HCT116 (cell line): Measurements from ENCODE around the gene GAK. TPM values are rescaled to one million over a fixed set of nuclear protein-coding genes. Genes with fewer than 3 reads are reported as not detected.

ENCODE experiments used
- ATAC-seq: fragments of 200-7000 bp; cut with Tn5 transposase; 2 replicates; pipeline ENCODE4 v1.9.1; 2020; ENCODE audit warnings: mild to moderate bottlenecking, moderate library complexity
- BruUV-seq: library from RNA; stranded (reverse); fragments of 400-500 nt; replicated peaks from 2 replicates; lab custom pipeline; 2021; lab: Mats Ljungman, UMichigan
- CTCF ChIA-PET: fragments of 300-600 bp; sonication (Branson Sonifier 250); formaldehyde crosslinking; loops from one replicate; lab custom pipeline; 2021; ENCODE audit warnings: antibody characterized with exemption; lab: Charles Lee
- POLR2A ChIA-PET: fragments of 300-600, 350-600 bp; sonication (Branson Sonifier 250); formaldehyde crosslinking; loops from one replicate; lab custom pipeline; 2021; ENCODE audit warnings: antibody characterized with exemption; lab: Charles Lee
- RAD21 ChIA-PET, 2 experiments: fragments of 300-600 bp; sonication (Branson Sonifier 250); formaldehyde crosslinking; loops; one replicate each; lab custom pipeline; 2023; ENCODE audit warnings: low total read pairs in 2 of 2; ENCODE audit not compliant: uncharacterized antibody in 2 of 2, unreplicated experiment in 2 of 2, low non-redundant PET in 1 of 2; lab: Charles Lee
- DNase-seq: peaks from one replicate; pipeline ENCODE4 v3.0.0-alpha.2; 2010; ENCODE audit warnings: low read depth, low spot score
- H2AFZ ChIP-seq: fragments of 200-600 bp; shearing (Covaris generic), sonication (generic); 2 replicates; pipeline ENCODE4 v1.6.1; 2017; ENCODE audit warnings: low read depth, mixed run types, mixed read lengths, antibody characterized with exemption, low read length; ENCODE audit not compliant: poor library complexity, severe bottlenecking
- H3K27ac ChIP-seq: 2 replicates; pipeline ENCODE4 v1.5.1; 2012; ENCODE audit warnings: low read depth, low read length
- H3K27me3 ChIP-seq: fragments of 200-600 bp; sonication (generic); 2 replicates; pipeline ENCODE4 v1.6.1; 2016; ENCODE audit warnings: mixed run types, low read length, mixed read lengths; ENCODE audit not compliant: insufficient read depth
- H3K36me3 ChIP-seq, 2 experiments: fragments of 200-500 bp in 1 of 2; fragments of 200-600 bp in 1 of 2; sonication (Bioruptor generic) in 1 of 2; sonication (generic) in 1 of 2; 2 replicates each; pipeline versions ENCODE4 v1.5.1 to v1.6.1; 2014 to 2016; ENCODE audit warnings: low read length in 2 of 2, inconsistent platforms in 1 of 2, mixed read lengths in 1 of 2, mixed run types in 1 of 2; ENCODE audit not compliant: insufficient read depth in 2 of 2, control insufficient read depth in 1 of 2
- H3K4me1 ChIP-seq, 2 experiments: fragments of 200-600 bp in 1 of 2; sonication (generic) in 1 of 2; 2 replicates each; pipeline versions ENCODE4 v1.5.1 to v1.6.1; 2012 to 2017; ENCODE audit warnings: low read length in 2 of 2, inconsistent platforms in 1 of 2, mild to moderate bottlenecking in 1 of 2, mixed read lengths in 1 of 2, mixed run types in 1 of 2, moderate library complexity in 1 of 2; ENCODE audit not compliant: insufficient read depth in 2 of 2, control insufficient read depth in 1 of 2
- H3K4me2 ChIP-seq: fragments of 200-600 bp; sonication (generic); 2 replicates; pipeline ENCODE4 v1.6.1; 2017; ENCODE audit warnings: mixed run types, low read length, mixed read lengths
- H3K4me3 ChIP-seq, 2 experiments: fragments of 200-600 bp in 1 of 2; sonication (generic) in 1 of 2; replicated peaks in 1 of 2; 2 replicates each; pipeline ENCODE4 v1.5.1; 2011 to 2016; ENCODE audit warnings: low read length in 2 of 2, control low read depth in 1 of 2, low read depth in 1 of 2, mild to moderate bottlenecking in 1 of 2, mixed read lengths in 1 of 2, mixed run types in 1 of 2
- H3K79me2 ChIP-seq: fragments of 200-600 bp; sonication (generic); 2 replicates; pipeline ENCODE4 v1.6.1; 2017; ENCODE audit warnings: mild to moderate bottlenecking, mixed run types, low read length, moderate library complexity, mixed read lengths; ENCODE audit not compliant: insufficient read depth
- H3K9ac ChIP-seq: fragments of 200-600 bp; sonication (generic); 2 replicates; pipeline ENCODE4 v1.6.1; 2016; ENCODE audit warnings: low read length, mixed read lengths
- H3K9me2 ChIP-seq: fragments of 200-600 bp; sonication (generic), shearing (Covaris generic); 2 replicates; pipeline ENCODE4 v1.6.1; 2017; ENCODE audit warnings: mixed run types, mild to moderate bottlenecking, moderate library complexity; ENCODE audit not compliant: insufficient read depth
- H3K9me3 ChIP-seq, 2 experiments: fragments of 200-500 bp in 1 of 2; fragments of 200-600 bp in 1 of 2; sonication (Bioruptor generic) in 1 of 2; sonication (generic) in 1 of 2; 2 replicates each; pipeline ENCODE4 v1.6.1; 2014 to 2017; ENCODE audit warnings: low read length in 2 of 2, mixed read lengths in 2 of 2, inconsistent platforms in 1 of 2, low read depth in 1 of 2, mild to moderate bottlenecking in 1 of 2, mixed run types in 1 of 2, moderate library complexity in 1 of 2; ENCODE audit not compliant: control insufficient read depth in 1 of 2, insufficient read depth in 1 of 2
- H4K20me1 ChIP-seq: fragments of 200-600 bp; sonication (generic), shearing (Covaris generic); 2 replicates; pipeline ENCODE4 v1.6.1; 2017; ENCODE audit warnings: mixed run types, mild to moderate bottlenecking, moderate library complexity; ENCODE audit not compliant: insufficient read depth
- CTCF ChIP-seq, 3 experiments: fragments of 200-600 bp in 1 of 3; sonication (generic) in 1 of 3; IDR thresholded peaks in 2 of 3; conservative IDR thresholded peaks in 1 of 3; 2 replicates each; pipeline ENCODE4 v1.5.1; 2012 to 2017; ENCODE audit warnings: low read depth in 2 of 3, low read length in 2 of 3, antibody characterized with exemption in 1 of 3, borderline replicate concordance in 1 of 3, control low read depth in 1 of 3, mild to moderate bottlenecking in 1 of 3, mixed read lengths in 1 of 3, mixed run types in 1 of 3, moderate library complexity in 1 of 3; ENCODE audit not compliant: insufficient read depth in 1 of 3
- EGR1 ChIP-seq: IDR thresholded peaks from 2 replicates; pipeline ENCODE4 v1.6.1; 2012; ENCODE audit warnings: low read depth
- ELF1 ChIP-seq: IDR thresholded peaks from 2 replicates; pipeline ENCODE4 v1.6.1; 2012; ENCODE audit warnings: low read depth, borderline replicate concordance
- FOSL1 ChIP-seq: IDR thresholded peaks from 2 replicates; pipeline ENCODE4 v1.6.1; 2012; ENCODE audit warnings: low read depth
- JUND ChIP-seq: IDR thresholded peaks from 2 replicates; pipeline ENCODE4 v1.6.1; 2012
- SIN3A ChIP-seq: IDR thresholded peaks from 2 replicates; pipeline ENCODE4 v1.6.1; 2012; ENCODE audit warnings: low read depth
- SP1 ChIP-seq: IDR thresholded peaks from 2 replicates; pipeline ENCODE4 v1.6.1; 2012; ENCODE audit warnings: low read depth
- SRF ChIP-seq: IDR thresholded peaks from 2 replicates; pipeline ENCODE4 v1.6.1; 2012; ENCODE audit warnings: low read depth
- TCF7L2 ChIP-seq: IDR thresholded peaks from 2 replicates; pipeline ENCODE4 v1.7.0; 2011; ENCODE audit warnings: borderline replicate concordance, inconsistent platforms; ENCODE audit not compliant: insufficient read depth, insufficient read length; ENCODE audit errors: extremely low read depth
- ZFX ChIP-seq: fragments of 450-650 bp; IDR thresholded peaks from 2 replicates; pipeline ENCODE4 v1.6.1; 2017
- intact Hi-C: fragments of 100-400 bp; cut with micrococcal nuclease; formaldehyde crosslinking; loops from 2 replicates; pipeline ENCODE4 v1.10.0; 2022
- total RNA-seq: library from RNA; stranded (reverse); gene quantifications from one replicate; pipeline ENCODE4 v1.2.1, GENCODE V29; 2021; ENCODE audit not compliant: unreplicated experiment
- TF ChIP-seq, protein P1 (sequence below): IDR thresholded peaks from 2 replicates; pipeline ENCODE4 v1.6.1; 2012; ENCODE audit warnings: low read depth

The GAK gene
- total RNA-seq, 1 experiment from 2014 or later = 123 TPM

GRCh38 chr4:875818-876423 lies 56.2 kb downstream of the GAK start:
- ChIA-PET RAD21 (no interaction called here), CTCF (no interaction called here), POLR2A (no interaction called here)
- no peak for TF ChIP-seq SRF
- no peak for TF ChIP-seq SIN3A
- TF ChIP-seq ELF1 = no peak
- no peak for TF ChIP-seq CTCF (IDR thresholded peaks at IDR 0.05 in 2 of 3, conservative IDR thresholded peaks at IDR 0.05 in 1 of 3; ENCODE audit: borderline replicate concordance in 1 of 3, insufficient read depth in 1 of 3, low read depth in 2 of 3, low read length in 2 of 3)
- no peak for TF ChIP-seq TCF7L2
- TF ChIP-seq EGR1 = no peak
- no peak for TF ChIP-seq SP1
- TF ChIP-seq ZFX = no peak
- TF ChIP-seq, protein P1, sequence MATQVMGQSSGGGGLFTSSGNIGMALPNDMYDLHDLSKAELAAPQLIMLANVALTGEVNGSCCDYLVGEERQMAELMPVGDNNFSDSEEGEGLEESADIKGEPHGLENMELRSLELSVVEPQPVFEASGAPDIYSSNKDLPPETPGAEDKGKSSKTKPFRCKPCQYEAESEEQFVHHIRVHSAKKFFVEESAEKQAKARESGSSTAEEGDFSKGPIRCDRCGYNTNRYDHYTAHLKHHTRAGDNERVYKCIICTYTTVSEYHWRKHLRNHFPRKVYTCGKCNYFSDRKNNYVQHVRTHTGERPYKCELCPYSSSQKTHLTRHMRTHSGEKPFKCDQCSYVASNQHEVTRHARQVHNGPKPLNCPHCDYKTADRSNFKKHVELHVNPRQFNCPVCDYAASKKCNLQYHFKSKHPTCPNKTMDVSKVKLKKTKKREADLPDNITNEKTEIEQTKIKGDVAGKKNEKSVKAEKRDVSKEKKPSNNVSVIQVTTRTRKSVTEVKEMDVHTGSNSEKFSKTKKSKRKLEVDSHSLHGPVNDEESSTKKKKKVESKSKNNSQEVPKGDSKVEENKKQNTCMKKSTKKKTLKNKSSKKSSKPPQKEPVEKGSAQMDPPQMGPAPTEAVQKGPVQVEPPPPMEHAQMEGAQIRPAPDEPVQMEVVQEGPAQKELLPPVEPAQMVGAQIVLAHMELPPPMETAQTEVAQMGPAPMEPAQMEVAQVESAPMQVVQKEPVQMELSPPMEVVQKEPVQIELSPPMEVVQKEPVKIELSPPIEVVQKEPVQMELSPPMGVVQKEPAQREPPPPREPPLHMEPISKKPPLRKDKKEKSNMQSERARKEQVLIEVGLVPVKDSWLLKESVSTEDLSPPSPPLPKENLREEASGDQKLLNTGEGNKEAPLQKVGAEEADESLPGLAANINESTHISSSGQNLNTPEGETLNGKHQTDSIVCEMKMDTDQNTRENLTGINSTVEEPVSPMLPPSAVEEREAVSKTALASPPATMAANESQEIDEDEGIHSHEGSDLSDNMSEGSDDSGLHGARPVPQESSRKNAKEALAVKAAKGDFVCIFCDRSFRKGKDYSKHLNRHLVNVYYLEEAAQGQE = no peak
- TF ChIP-seq FOSL1 = no peak
- TF ChIP-seq JUND = no peak
- intact Hi-C loops = no loop called here
- ATAC-seq (no peak), DNase-seq (no peak)
- no peaks in the 10 kb centered on the region for H4K20me1 ChIP-seq
- no peaks in the 10 kb centered on the region for H3K4me1 ChIP-seq
- H3K9me2 ChIP-seq = no peaks in the 10 kb centered on the region
- H3K9me3 ChIP-seq = no peaks in the 10 kb centered on the region
- H3K36me3 ChIP-seq = peaks cover 9 to 17% of the 10 kb centered on the region in 2 experiments; a peak in 3 of 4 replicates
- no peak overlapping the region for H3K4me3 ChIP-seq
- no peaks in the 10 kb centered on the region for H3K79me2 ChIP-seq
- H3K9ac ChIP-seq = no peak overlapping the region
- H3K27me3 ChIP-seq = no peaks in the 10 kb centered on the region
- H3K4me2 ChIP-seq = no peak overlapping the region
- no TSS peak for BruUV-seq
- no peak overlapping the region for H3K27ac ChIP-seq
- H2AFZ ChIP-seq = no peak overlapping the region
